ENCODE measurements around the gene RAD51B.

Gene RAD51B

DNA sequence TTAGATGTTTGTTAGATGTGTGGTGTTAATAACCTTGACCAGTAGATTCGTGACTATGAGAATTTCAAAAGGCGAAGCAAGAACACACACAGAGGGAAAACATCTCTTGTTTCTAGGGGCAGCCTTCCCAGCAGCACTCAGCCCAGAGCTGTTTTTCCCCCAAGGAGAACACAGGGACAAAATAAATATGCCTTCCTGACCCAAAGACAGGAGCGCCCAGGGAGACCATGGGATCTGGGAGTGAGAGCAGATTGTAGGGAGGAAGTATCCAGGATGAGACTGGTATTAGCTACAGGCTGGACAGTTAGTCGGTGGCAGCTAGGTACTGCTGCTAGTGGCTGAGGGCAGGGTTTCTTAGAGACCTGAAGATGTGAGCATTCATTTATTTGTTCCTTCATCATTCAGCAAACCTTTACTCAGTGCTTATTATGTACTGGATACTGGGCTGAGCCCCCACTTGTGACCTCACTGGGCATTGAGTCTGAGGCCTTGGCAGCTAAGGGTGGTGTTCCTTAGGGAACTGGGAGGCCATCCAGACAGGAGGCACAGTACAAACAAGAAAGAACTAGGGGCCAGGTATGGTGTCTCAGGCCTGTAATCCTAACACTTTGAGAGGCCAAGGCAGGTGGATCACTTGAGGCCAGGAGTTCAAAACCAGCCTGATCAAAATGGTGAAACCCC, 503.5 kb downstream of the RAD51B start:
- FAIRE-seq, result no peak

GRCh38 chr14:68325267-68325807, 505.8 kb downstream of the RAD51B start:
- no peak for DNase-seq (ENCODE audit: extremely low spot score, insufficient read length, low read depth)
- no peak for FAIRE-seq

More for the DNA sequence above, 503.5 kb downstream of the RAD51B start:
- DNase-seq (ENCODE audit: extremely low spot score, insufficient read length, low read depth), result no peak

- no peak for DNase-seq (ENCODE audit: extremely low spot score, insufficient read length, low read depth)
- no peak for FAIRE-seq
Measured at GRCh38 chr14:68327231-68327630, 507.7 kb downstream of the RAD51B start.

DNA sequence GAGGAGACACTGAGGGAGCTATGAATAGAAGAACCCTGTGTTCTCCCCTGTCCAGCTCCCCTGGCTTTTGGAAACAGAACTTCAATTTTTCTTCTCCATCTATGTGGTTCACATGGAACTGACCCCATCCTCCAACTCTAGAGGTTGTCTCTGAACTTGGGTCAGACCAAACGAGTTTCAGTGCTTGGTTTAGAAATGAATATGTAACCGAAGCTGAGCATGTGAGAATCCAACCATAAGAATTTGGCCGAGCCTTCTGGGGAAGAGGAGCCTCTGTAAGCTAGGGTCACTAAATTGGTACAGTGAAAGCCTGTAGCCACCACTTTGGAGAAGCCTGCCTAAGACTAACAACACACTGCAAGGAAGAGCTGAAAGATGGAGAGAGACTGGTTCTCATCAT, 508.9 kb downstream of the RAD51B start:
- peak; percentile 29 for DNase-seq (ENCODE audit: extremely low spot score, insufficient read length, low read depth)
- peak; percentile 92 for FAIRE-seq

DNA sequence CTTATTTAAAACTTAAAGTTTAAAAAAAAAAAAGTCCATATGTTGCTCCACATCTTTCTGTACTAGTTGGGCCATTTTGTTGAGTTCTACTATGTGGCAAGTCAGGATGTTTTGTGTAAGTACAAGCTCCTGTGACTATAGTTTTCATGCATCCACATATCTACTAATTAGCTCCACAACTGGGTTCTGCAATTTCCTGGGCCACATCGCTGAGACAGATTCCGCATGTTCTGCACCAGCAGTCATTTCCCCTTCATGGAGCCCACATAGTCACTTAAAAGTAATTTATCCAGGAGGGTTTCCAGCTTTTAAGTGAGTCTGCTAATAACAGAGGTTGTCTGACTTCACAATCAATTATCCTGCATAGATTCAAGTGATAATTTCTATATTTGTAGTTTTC, 511.8 kb downstream of the RAD51B start:
- FAIRE-seq (no peak), DNase-seq (ENCODE audit: extremely low spot score, insufficient read length, low read depth) (no peak)

GRCh38 chr14:68331991-68332390, 512.4 kb downstream of the RAD51B start:
- DNase-seq (ENCODE audit: extremely low spot score, insufficient read length, low read depth) (no peak), FAIRE-seq (no peak)

DNA sequence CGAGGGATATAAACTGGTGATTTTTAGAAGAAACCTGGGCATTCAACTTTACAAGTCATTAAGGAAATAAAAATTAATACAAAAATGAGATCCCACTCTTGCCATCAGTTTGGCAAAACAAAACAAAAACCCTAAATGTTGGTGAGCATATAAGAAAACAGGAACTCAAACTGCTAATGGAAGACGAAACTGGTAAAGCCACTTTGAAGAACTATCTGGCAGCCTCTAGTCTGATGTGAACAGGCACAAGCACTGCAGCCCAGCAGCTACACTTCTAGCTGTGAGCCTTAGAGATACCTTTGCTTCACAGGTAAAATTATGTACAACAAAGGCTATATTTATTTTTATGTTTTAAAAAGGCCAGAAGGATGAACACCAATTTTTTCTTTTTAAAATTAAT, 513.7 kb downstream of the RAD51B start:
- no peak for DNase-seq (ENCODE audit: extremely low spot score, insufficient read length, low read depth)
- FAIRE-seq, result peak; percentile 75

DNA sequence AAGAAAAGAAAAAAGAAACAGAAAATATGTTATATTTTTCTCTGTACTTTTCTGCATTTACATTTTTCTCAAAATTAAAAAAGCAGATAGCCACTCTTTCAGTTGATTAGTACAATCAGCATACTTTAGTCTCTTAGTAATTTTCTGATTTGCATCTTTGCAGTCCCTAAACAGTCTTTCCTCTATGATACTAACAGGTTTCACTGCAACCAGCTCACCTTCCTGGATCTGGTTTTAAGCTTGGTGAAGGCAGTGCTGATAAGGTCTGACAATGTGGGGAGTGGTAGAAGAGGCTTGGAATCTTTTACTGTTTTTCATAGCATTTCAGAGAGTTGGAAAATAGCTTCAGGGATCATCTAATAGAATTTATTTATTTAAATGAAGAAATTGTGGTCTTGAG, 515.7 kb downstream of the RAD51B start:
- FAIRE-seq (peak; percentile 90), DNase-seq (ENCODE audit: extremely low spot score, insufficient read length, low read depth) (no peak)

GRCh38 chr14:68336165-68336564, 516.6 kb downstream of the RAD51B start:
- no peak for DNase-seq (ENCODE audit: extremely low spot score, insufficient read length, low read depth)
- peak; percentile 56 for FAIRE-seq

GRCh38 chr14:68337279-68337678, 517.7 kb downstream of the RAD51B start:
- no peak for DNase-seq (ENCODE audit: extremely low spot score, insufficient read length, low read depth)
- peak; percentile 79 for FAIRE-seq

- FAIRE-seq, result peak; percentile 62
- DNase-seq (ENCODE audit: extremely low spot score, insufficient read length, low read depth), result no peak
Measured at GRCh38 chr14:68340262-68340661, 520.7 kb downstream of the RAD51B start.

- DNase-seq (ENCODE audit: extremely low spot score, insufficient read length, low read depth) (no peak), FAIRE-seq (peak; percentile 86)
Measured at GRCh38 chr14:68341411-68342212, 522.0 kb downstream of the RAD51B start.

GRCh38 chr14:68342216-68342763, 522.7 kb downstream of the RAD51B start:
- DNase-seq (ENCODE audit: extremely low spot score, insufficient read length, low read depth) (no peak), FAIRE-seq (peak; percentile 41)

DNA sequence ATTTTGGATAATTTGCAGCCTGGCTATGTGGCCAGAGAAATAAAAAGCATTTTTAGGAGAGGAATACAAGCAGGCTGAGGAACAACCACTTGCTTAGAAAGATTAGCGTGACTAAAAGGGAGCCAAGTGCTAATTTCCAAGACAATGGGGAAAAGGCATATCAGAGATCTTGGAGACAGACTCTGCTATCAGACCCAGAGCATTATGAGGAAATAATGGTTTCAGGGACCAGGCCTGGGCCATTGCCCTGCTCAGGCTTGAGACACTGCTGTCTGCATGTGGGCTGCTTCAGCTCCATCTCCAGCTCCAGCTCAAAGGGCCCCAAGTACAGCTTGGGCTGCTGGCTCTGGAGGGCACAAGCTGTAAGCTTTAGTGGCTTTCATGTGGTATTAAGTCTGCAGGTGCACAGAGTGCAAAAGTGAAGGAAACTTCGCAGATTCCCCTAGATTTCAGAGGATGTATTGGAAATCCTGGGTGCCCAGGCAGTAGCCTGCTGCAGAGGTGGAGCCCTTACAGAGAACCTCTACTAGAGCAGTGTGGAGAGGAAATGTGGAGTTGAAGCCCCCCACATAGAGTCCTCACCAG, 524.0 kb downstream of the RAD51B start:
- FAIRE-seq (no peak), DNase-seq (ENCODE audit: extremely low spot score, insufficient read length, low read depth) (no peak)

- no peak for FAIRE-seq
Measured at GRCh38 chr14:68345738-68346137, 526.2 kb downstream of the RAD51B start.

GRCh38 chr14:68346556-68347343, 527.2 kb downstream of the RAD51B start:
- peak; percentile 31 for FAIRE-seq
- no peak for DNase-seq (ENCODE audit: extremely low spot score, insufficient read length, low read depth)

More at GRCh38 chr14:68345738-68346137, 526.2 kb downstream of the RAD51B start:
- DNase-seq (ENCODE audit: extremely low spot score, insufficient read length, low read depth), result no peak

- DNase-seq (ENCODE audit: extremely low spot score, insufficient read length, low read depth) (no peak), FAIRE-seq (no peak)
Measured at GRCh38 chr14:68349900-68350629, 530.5 kb downstream of the RAD51B start.

GRCh38 chr14:68355415-68355814, 535.8 kb downstream of the RAD51B start:
- DNase-seq (ENCODE audit: extremely low spot score, insufficient read length, low read depth), result no peak
- no peak for FAIRE-seq

DNA sequence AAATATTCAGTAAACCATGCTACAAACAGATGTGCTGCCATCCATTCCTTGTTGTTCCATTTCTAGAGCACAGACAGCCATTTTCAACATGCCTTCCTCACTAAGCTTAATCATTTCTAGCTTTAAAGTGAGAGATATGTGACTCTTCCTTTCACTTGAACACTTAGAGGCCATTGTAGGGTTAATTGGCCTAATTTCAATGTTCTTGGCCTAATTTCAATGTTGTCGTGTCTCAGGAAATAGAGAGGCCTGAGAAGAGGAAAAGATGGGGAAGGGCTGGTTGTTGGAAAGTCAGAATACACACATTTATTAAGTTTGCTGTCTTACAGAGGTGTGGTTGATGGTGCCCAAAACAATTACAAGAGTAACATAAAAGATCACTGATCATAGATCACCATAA, 538.2 kb downstream of the RAD51B start:
- DNase-seq (ENCODE audit: extremely low spot score, insufficient read length, low read depth) (no peak), FAIRE-seq (no peak)

Measured in GM18507 (cell line).